Smooth muscle cell (in vitro differentiated cells): Measurements from ENCODE around the gene BDKRB1. TPM values are rescaled to one million over a fixed set of nuclear protein-coding genes. Genes with fewer than 3 reads are reported as not detected.
A peak's percentile ranks its signal among the peaks of the same experiment; 100 is the strongest.

Source experiments
- DNase-seq: peaks from one replicate; lab custom pipeline; 2025; ENCODE audit not compliant: unreplicated experiment; lab: John Stamatoyannopoulos, UW
- H2AFZ ChIP-seq: fragments of 200-600 bp; sonication (generic); 2 replicates; pipeline ENCODE4 v1.6.0; 2016; ENCODE audit warnings: antibody characterized with exemption, low read depth, mild to moderate bottlenecking
- H3F3A ChIP-seq: fragments of 200-600 bp; sonication (generic); 2 replicates; pipeline ENCODE4 v1.6.0; 2017; ENCODE audit warnings: antibody characterized with exemption, low read depth
- H3K27ac ChIP-seq: fragments of 200-600 bp; sonication (generic); 2 replicates; pipeline ENCODE4 v1.5.1; 2016; ENCODE audit warnings: low read depth, mild to moderate bottlenecking
- H3K27me3 ChIP-seq: fragments of 200-600 bp; sonication (generic); 2 replicates; pipeline ENCODE4 v1.6.1; 2016; ENCODE audit warnings: low read depth, mild to moderate bottlenecking
- H3K36me3 ChIP-seq: fragments of 200-600 bp; sonication (generic); 2 replicates; pipeline ENCODE4 v1.5.1; 2016; ENCODE audit warnings: low read depth
- H3K4me1 ChIP-seq: fragments of 200-600 bp; sonication (generic); 2 replicates; pipeline ENCODE4 v1.5.1; 2016; ENCODE audit warnings: low read depth
- H3K4me2 ChIP-seq: fragments of 200-600 bp; sonication (generic); 2 replicates; pipeline ENCODE4 v1.6.0; 2016; ENCODE audit warnings: mild to moderate bottlenecking
- H3K4me3 ChIP-seq: fragments of 200-600 bp; sonication (generic); 2 replicates; pipeline ENCODE4 v1.5.1; 2016; ENCODE audit warnings: mild to moderate bottlenecking
- H3K79me2 ChIP-seq: fragments of 200-600 bp; sonication (generic); 2 replicates; pipeline ENCODE4 v1.6.0; 2016; ENCODE audit warnings: low read depth, mild to moderate bottlenecking
- H3K9ac ChIP-seq: fragments of 200-600 bp; sonication (generic); 2 replicates; pipeline ENCODE4 v1.6.0; 2016; ENCODE audit warnings: low read depth
- H3K9me3 ChIP-seq: fragments of 200-600 bp; sonication (generic); replicated peaks from 2 replicates; pipeline ENCODE4 v1.5.1; 2016; ENCODE audit warnings: low read depth
- H4K20me1 ChIP-seq: fragments of 200-600 bp; sonication (generic); 2 replicates; pipeline ENCODE4 v1.6.0; 2016; ENCODE audit warnings: low read depth
- WGBS: methylation state at CpG from one replicate; pipeline ENCODE4 v1.1.7; 2016; ENCODE audit warnings: low lambda C conversion rate; 5-methylcytosine and 5-hydroxymethylcytosine counted together
- polyA plus RNA-seq: library from polyadenylated mRNA; unstranded; fragments of >200 nt; fragmentation: Nextera tagmentation; extraction: Ambion mirVana; gene quantifications from 2 replicates; pipeline ENCODE4 v1.2.1, GENCODE V29; 2016
- total RNA-seq: library from RNA; depleted of rRNA; stranded (reverse); fragments of >200 nt; gene quantifications from 2 replicates; pipeline ENCODE4 v1.2.3, GENCODE V29; 2014
- TF ChIP-seq, protein P1 (sequence below): fragments of 200-600 bp; sonication (generic); IDR thresholded peaks from 2 replicates; pipeline ENCODE4 v1.5.1; 2017; ENCODE audit warnings: borderline replicate concordance, mild to moderate bottlenecking, antibody characterized with exemption; ENCODE audit not compliant: insufficient read depth, poor library complexity, severe bottlenecking

The BDKRB1 gene
- total and polyA plus RNA-seq, 2 experiments from 2014 or later = 28.2 to 29.3 TPM

DNA sequence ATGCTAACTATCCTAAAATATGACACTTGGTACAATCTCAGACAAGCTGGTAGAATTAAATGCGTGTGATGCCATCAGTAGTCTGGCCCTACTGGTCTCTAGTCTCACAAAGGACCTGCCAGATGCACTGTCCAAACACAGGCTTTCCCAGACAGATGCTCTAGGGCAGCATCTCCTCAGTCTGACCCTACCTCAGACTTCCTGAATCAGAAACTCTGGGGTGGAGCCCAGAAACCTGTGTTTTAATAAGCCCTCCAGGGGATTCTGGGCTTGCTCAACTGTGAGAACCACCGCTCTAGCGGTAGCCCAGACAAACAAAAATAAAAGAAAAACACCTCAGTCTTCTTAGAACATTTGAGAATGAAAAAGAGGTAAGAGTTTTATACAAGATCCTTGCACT is 48.0 kb downstream of the BDKRB1 start:
- no peak overlapping the region for H3K27ac ChIP-seq
- TF ChIP-seq, protein P1, sequence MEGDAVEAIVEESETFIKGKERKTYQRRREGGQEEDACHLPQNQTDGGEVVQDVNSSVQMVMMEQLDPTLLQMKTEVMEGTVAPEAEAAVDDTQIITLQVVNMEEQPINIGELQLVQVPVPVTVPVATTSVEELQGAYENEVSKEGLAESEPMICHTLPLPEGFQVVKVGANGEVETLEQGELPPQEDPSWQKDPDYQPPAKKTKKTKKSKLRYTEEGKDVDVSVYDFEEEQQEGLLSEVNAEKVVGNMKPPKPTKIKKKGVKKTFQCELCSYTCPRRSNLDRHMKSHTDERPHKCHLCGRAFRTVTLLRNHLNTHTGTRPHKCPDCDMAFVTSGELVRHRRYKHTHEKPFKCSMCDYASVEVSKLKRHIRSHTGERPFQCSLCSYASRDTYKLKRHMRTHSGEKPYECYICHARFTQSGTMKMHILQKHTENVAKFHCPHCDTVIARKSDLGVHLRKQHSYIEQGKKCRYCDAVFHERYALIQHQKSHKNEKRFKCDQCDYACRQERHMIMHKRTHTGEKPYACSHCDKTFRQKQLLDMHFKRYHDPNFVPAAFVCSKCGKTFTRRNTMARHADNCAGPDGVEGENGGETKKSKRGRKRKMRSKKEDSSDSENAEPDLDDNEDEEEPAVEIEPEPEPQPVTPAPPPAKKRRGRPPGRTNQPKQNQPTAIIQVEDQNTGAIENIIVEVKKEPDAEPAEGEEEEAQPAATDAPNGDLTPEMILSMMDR = no peak
- DNase-seq = no peak
- H3K4me2 ChIP-seq = no peak overlapping the region
- H3K4me3 ChIP-seq = no peak overlapping the region
- no peaks in the 10 kb centered on the region for H3F3A ChIP-seq
- H3K9ac ChIP-seq = no peak overlapping the region
- H3K4me1 ChIP-seq = no peaks in the 10 kb centered on the region
- no peaks in the 10 kb centered on the region for H3K27me3 ChIP-seq
- no peaks in the 10 kb centered on the region for H4K20me1 ChIP-seq
- no peak overlapping the region for H2AFZ ChIP-seq
- H3K79me2 ChIP-seq = no peaks in the 10 kb centered on the region
- 90% methylated on average over 3 of the region's 3 CpGs for WGBS
- H3K9me3 ChIP-seq = no peaks in the 10 kb centered on the region
- H3K36me3 ChIP-seq = peaks cover 6% of the 10 kb centered on the region

DNA sequence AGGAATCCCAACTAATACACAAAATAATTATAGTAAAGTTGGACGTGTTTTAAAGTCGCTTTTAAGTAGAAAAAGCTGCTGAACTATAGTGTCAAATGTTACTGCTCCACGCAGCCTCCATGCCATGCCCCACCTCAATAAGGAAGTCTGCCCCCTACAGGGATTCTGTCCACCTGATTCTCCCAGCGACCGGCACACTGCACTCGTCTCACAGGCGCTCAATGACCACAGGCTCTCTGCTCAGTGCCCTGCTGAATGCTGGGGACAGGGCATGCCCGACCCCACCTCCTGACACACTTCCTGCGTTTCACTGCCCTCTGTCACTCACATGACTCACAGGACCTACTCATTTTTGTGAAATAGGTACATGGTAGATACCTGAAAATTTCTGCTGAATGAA is 48.9 kb downstream of the BDKRB1 start:
- peaks cover 6% of the 10 kb centered on the region for H3K36me3 ChIP-seq
- H3K79me2 ChIP-seq = no peaks in the 10 kb centered on the region
- H3K4me1 ChIP-seq = no peaks in the 10 kb centered on the region
- H3K4me3 ChIP-seq = no peak overlapping the region
- no peaks in the 10 kb centered on the region for H4K20me1 ChIP-seq
- H3K4me2 ChIP-seq = no peak overlapping the region
- no peaks in the 10 kb centered on the region for H3F3A ChIP-seq
- no peaks in the 10 kb centered on the region for H3K9me3 ChIP-seq
- H3K27ac ChIP-seq = no peak overlapping the region
- DNase-seq = no peak
- H3K27me3 ChIP-seq = no peaks in the 10 kb centered on the region
- TF ChIP-seq, protein P1 = no peak
- no peak overlapping the region for H3K9ac ChIP-seq
- WGBS = 79% methylated on average over 9 of the region's 9 CpGs
- H2AFZ ChIP-seq = no peak overlapping the region

DNA sequence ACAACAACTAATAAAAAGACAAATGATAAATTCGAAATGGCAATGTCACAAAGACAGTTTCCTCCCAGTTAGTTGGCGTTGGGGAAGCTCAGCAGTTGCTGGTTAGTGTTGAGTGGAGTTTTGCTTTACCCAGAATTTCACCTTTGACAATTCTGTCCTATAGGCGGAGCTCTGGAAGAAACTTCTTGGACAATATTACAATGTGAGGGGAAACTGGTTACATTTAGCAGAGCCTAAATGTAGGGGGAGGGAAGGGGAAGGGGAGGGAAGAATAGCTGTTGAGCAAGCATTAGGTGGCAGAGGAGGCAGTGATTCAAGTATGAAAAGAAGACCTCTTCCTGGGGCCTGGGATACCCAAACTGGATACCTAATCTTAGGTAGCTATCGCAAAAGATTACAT is 51.4 kb downstream of the BDKRB1 start:
- WGBS = 82% methylated on average over 4 of the region's 4 CpGs
- Histone ChIP-seq H3K79me2 (no peaks in the 10 kb centered on the region), H3K27me3 (no peaks in the 10 kb centered on the region), H4K20me1 (no peaks in the 10 kb centered on the region), H3K4me1 (no peaks in the 10 kb centered on the region), H3K36me3 (peaks cover 6% of the 10 kb centered on the region), H3K4me3 (no peak overlapping the region), H3K27ac (no peak overlapping the region), H2AFZ (no peak overlapping the region), H3K9me3 (no peaks in the 10 kb centered on the region), H3K4me2 (no peak overlapping the region), H3F3A (no peaks in the 10 kb centered on the region), H3K9ac (no peak overlapping the region)
- DNase-seq = no peak
- TF ChIP-seq, protein P1 = no peak

DNA sequence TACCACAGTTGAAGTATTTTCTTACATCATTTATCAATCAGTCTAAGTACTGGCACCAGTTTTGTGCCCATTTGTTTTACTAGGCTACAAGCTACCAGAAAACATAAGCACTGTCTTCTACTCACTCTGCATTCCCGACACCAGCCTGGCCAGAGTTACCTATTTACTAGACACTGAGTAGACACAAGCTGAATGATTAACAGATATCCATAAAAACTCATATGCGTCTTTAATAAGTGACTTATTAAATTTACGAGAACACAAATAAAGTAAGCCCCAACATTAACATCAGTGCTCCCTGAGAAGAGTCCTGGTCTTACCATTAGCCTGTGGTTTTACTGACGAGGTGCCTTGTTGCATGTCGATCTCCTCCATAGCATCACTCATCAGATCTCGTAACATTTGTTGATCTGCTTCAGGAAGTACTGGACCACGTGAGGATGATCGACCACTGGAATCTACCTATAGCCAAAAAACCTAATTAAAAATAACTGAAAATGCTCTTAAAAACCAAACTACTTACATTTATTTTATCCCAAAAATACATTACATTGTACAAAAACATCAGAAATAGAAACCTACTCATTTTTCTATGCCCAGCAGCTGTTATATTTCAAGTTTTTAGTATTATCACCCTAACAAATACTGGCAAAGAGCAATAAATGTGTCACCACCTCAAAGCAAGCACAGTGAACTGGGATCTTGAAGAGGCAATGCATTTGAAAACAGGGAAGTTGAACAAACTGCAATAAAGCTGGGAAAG is 53.3 kb downstream of the BDKRB1 start:
- Histone ChIP-seq H3K79me2 (no peaks in the 10 kb centered on the region), H3F3A (no peaks in the 10 kb centered on the region), H4K20me1 (no peaks in the 10 kb centered on the region), H3K27me3 (no peaks in the 10 kb centered on the region), H3K4me2 (no peak overlapping the region), H3K27ac (no peak overlapping the region), H3K4me1 (no peaks in the 10 kb centered on the region), H2AFZ (no peak overlapping the region), H3K9ac (no peak overlapping the region), H3K9me3 (no peaks in the 10 kb centered on the region), H3K36me3 (peaks cover 6% of the 10 kb centered on the region), H3K4me3 (peak overlapping the region; percentile 25)
- 87% methylated on average over 8 of the region's 8 CpGs for WGBS
- DNase-seq = no peak
- TF ChIP-seq, protein P1 = no peak
